Dedifferentiated amniotic fluid mesenchymal stem cell (primary cell): ENCODE data around the gene ZNF613.
"Not testable (repeated sequence)": the region's sequence is repeated elsewhere in the genome, so short reads cannot be mapped to it uniquely, and the experiment has no call there.

Experiments used
- DNase-seq: peaks from one replicate; pipeline ENCODE4 v3.0.0-alpha.2; 2016; ENCODE audit errors: extremely low spot score

Gene ZNF613

DNA sequence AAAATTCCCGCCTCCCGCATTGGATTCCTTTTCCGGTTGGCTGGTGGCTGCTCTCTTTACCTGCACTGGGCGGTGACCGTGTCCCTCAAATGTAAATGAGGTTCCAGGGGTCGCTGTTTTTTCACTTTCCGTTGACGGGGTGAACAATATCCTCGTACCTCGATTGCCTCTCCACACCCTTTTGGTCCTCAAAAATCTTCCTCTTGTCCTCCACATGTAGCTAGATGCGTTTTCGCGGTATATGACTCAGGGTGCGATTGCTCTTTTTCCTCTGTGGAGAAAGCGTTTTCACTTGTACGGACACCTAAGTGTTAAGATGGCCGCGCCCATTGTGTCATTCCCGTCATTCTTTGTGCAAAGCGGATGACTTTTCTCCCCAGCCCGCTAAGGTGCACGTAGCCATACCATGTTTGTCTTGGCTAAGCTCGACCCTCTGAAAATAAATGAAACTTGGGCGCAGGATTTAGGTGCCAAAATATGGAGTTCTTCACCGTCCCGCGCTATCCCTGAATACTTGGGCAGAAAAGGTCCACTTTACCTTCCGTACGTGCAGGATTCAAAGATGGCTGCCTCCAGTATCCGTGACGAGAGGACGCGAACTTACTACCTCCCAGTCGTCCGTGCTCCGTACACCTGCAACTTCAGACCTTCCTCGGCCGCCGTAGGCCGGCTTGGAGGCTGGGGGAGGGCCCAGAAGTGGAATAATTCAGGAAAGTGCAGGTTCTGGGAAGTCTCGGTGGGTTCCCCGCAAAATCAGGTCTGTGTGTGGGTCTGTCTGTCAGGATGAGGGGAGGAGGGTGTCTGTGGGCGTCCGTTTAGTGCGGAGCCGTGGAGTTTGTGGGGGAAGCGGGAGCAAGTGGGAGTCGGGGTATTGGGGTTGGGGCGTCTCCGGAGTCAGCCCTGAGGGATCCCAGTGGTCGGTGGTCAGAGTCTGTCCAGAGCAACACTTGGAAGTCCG, at the start of gene ZNF613:
Gene ZNF613, plus strand, starts transcription at position 689 of the 958 bp plus-strand sequence. CDS start 8,749 bp downstream, outside the sequence.
- peak; percentile 92 for DNase-seq

DNA sequence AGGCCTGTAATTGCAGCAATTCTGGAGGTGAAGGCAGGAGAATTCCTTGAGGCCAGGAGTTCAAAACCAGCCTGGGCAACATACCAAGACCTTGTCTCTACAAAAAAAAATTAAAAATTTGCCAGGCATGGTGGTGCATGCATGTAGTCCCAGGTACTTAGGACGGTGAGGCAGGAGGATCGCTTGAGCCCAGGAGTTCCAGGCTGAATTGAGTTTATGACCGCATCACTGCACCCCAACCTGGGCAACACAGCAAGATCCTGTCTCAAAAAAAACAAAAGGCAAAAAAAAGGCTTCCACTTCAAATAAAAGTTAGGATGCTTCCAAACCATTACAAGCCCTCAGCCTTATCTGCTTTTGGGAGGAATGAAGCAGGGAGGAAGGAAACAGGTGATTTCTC, 44.8 kb upstream of the ZNF613 start:
- no peak for DNase-seq

DNA sequence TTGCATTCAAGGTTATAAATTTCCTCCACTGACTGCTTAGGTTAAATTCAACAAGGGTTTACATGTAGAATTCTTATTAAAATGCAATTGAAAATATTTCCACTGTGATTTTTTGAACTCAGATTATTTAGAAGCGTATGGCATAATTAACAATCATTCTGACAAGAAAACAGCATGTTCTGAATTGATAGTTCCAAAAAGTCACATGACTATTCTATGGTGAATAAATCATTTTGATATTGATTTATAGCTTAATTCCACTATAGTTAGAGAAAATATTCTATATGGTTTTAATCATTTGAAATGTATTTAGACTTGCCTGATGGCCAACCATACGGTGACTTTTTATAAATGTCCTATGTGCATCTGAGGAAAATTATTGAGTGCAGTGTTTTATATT, 42.6 kb upstream of the ZNF613 start:
- no peak for DNase-seq

DNA sequence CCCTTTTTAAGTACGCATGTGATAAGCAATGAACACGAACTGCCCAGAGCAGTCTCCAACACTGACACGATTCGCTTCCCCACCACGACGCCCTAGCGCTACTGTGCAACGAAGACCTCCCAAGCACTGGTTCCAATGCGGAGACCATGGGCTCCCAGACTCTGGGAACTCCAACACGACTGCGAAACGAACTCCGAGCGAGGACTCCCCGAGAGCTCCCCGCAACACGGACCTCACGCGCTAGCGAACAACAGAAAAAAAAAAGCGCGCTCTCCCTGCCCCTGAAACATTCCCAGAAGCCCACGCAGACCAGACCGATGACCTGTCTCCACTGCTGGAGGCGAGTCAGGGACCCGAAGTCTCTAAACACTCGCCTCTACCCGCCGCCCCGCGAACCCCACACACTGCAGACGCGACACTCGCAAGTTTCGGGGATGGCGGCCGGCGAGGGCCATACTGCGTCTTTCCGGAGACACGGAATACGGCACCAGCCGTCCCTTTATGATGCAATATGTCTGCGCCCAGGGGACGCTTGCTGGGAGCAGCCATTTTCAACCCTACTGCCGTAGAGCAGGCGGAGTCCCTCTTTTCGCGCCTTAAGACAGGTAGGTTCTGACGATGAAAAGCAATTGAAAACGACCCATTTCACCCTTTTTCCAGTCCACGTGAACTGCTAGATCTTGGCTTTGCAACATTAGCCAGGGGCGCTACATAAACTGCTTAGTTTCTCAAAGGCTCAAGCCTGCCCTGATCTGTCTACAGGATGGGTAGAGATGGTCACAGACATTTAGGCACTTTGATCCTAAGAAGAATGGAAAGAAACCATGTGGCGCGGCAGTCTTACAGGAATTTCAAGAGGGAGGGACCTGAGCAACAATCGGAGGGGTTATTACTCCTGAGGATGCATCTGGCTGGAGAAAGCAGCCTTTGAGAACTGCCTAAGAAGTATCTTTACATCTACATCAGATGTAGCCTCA, 39.5 kb upstream of the ZNF613 start, which contains the start of gene ZNF577:
Gene ZNF577, minus strand, starts transcription at position 430 of the 977 bp plus-strand sequence. CDS start 7,569 bp downstream, outside the sequence.
- DNase-seq, result peak; percentile 82

DNA sequence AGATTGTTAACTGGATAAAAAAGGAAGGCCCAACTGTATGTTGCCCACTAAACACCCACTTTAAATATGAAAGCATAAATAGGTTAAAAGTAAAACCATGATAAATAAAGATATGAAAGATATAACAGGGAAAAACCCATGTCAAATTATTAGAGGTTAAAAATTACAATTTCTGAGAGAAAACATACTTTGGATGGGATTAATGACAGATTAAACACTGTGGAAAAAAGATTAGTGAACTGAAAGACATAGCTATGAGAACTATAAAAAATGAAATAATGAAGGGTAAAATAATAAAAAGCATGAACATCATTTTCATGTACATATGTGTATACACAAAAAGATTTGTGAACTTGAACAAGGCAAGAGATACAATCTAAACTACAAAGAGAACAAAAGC, 37.3 kb upstream of the ZNF613 start:
- no peak for DNase-seq

DNA sequence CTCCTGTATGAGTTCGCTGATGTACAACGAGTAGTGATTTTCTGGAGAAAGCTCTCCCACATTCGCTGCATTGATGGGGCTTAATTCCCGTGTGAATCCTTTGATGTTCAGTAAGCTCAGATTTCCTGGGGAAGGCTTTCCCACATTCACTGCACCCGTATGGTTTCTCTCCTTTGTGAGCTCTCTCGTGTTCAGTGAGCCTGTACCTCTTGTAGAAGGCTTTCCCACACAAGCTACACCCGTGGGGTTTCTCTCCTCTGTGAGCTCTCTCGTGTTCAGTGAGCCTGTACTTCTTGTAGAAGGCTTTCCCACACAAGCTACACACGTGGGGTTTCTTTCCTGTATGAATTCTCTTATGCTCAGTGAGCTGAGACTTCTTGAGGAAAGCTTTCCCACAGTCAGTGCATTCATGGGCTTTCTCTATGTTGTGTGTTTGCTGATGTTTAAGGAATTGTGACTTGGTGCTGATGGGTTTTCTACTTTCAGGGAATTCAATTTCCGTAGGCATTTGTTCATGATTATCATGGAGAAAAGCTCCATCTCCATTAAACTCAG, 36.0 kb upstream of the ZNF613 start:
- DNase-seq, result no peak

DNA sequence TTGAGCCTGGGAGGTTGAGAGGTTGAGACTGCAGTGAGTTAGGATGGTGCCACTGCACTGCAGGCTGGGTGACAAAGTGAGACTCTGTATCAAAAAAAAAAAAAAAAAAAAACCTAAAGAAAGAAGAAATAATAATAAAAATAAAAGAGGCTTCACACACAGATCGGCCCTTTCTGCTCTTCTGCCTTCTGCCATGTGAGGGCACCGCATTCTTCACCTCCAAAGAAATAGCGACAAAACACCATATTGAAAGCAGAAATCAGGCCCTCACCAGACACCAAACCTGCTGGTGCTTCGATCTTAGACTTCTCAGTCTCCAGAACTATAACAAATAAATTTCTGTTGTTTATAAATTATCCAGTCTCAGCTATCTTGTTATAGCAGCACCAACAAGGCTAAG, 25.4 kb upstream of the ZNF613 start:
- no peak for DNase-seq

DNA sequence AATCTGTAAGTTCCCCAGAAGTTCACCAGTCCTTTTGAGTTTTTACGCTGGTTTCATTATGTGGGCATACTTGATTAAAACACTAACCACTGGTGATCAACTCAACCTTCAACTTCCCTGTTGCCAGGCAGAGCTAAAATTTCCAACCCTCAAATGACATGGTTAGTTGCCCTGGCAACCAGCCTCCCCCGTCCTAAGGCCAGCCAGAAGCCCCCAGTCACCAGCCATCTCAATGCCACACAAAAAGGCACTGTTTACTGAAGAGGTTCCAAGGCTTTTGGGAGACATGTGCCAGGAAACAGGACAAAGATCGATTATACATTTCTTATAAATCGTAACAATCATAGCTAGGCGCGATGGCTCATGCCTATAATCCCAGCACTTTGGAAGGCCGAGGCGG, 24.1 kb upstream of the ZNF613 start:
- no peak for DNase-seq

DNA sequence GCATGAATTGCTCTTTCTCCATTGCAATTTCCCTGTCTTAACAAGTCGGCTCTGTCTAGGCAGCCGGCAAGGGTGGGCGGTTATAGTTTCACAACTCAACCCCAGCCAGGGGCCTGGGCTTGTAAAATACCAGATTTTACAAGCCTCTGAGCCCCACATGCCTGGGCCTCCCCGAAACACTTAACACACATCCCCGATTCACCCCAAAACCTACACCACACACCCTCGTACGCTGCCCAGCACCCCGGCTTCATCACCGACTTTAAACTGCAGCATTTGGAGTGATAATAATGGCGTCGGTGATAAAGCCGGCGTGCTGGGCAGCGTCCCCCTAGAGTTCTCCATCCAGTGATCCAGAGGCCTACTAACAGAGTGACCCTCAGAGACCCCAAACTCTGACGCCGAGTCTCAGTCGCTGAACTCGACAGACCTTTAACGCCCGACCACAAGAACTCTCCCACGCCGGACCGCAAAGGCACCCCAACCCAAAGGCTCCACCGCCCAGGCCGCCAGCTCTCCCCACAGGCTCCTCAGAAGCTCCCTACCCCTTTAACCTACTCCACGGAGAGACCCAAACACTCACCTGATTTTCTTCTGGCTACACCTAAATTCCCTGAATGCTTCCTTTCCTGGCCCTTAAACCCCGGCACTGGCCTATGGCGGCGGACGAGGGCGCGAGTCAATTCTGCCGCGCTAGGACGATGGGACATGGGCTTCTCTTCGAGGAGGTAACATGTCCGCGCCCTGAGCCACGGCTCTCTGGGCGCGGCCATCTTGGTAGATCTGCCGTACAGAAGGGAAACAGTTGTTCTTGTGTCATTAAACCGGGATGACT, 22.7 kb upstream of the ZNF613 start, which contains the start of gene ZNF649:
Gene ZNF649, minus strand, starts transcription at position 687 of the 835 bp plus-strand sequence. CDS start 4,910 bp downstream, outside the sequence.
- DNase-seq, result peak; percentile 87

DNA sequence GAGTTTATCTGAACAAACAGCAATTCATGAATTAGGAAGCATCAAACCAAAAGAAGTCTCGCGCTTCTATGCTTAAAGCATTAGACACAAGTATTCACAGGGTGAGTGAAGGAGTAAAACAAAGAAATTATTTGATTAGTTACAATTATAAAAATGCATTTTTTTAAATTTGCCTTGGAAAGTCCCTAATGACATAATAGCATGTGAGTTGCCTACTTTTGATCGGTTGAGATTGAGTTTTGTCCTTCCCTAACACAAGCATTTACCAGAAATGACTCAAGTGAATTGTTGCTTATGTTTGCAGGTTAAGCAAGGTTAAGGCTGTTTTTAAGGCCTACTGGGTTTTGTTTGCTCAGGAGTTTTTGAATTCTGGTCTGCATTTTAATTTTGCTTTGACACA, 22.1 kb upstream of the ZNF613 start:
- no peak for DNase-seq

DNA sequence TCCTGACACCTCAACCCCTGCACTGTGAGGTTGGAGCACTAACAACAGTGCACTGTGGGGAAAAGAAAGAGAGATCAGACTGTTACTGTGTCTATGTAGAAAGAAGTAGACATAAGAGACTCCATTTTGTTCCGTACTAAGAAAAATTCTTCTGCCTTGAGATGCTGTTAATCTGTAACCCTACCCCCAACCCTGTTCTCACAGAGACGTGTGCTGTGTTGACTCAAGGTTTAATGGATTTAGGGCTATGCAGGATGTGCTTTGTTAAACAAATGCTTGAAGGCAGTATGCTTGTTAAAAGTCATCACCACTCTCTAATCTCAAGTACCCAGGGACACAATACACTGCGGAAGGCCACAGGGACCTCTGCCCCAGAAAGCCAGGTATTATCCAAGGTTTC, 21.6 kb upstream of the ZNF613 start:
- DNase-seq, result not testable (repeated sequence)

DNA sequence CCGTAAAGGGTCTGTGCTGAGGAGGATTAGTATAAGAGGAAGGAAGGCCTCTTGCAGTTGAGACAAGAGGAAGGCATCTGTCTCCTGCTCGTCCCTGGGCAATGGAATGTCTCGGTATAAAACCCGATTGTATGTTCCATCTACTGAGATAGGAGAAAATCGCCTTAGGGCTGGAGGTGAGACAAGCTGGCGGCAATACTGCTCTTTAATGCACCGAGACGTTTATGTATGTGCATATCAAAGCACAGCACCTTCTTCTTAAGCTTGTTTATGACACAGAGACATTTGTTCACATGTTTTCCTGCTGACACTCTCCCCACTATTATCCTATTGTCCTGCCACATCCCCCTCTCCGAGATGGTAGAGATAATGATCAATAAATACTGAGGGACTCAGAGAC, 21.2 kb upstream of the ZNF613 start:
- DNase-seq, result not testable (repeated sequence)

DNA sequence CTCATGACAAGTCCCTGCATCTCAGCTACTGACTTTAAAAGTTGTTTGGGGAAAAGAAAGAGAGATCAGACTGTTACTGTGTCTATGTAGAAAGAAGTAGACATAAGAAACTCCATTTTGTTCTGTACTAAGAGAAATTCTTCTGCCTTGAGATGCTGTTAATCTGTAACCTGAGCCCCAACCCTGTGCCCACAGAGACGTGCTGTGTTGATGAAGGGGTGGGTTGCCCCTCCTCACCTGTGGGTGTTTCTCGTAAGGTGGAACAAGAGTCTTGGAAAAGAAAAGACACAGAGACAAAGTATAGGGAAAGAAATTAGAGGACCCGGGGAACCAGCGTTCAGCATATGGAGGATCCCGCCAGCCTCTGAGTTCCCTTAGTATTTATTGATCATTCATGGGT, 19.3 kb upstream of the ZNF613 start:
- DNase-seq, result not testable (repeated sequence)

DNA sequence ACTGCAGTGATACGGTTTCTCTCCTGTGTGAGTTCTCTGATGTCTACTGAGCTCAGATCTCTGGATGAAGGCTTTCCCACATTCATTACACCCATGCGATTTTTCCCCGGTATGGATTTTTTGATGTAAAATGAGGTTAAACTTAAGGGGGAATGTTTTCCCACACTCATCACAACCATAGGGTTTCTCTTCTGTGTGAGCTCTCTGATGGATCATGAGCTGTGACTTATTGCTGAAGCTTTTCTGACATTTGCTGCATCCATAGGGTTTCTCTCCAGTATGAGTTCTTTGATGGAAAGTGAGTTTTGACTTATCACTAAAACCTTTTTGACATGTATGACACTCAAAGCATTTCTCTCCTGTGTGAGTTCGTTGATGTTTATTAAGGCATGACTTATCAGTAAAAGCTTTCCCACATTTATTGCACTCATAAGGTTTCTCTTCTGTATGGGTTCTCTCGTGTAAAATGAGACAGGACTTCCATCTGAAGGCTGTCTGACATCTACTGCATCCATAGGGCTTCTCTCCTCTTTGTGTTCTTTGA, 11.9 kb upstream of the ZNF613 start:
- DNase-seq, result no peak

DNA sequence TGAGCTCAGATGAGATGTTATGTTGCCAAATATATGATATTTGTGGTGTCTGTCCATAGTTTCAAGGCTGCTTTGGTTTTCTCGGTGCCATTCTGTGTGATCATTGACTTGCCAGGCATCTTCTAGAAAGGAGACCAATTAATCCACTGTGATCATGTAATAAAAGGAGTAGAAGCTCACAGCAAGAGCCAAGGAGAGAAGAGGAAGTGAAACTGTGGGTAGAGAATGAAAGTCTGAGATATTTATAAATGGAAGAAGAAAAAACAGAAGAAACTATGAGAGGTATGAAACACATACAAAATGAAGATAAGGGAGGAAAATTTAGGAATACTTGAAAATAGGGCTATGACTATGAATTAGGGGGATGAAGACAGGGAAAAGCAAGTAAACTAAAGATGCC, 11.1 kb upstream of the ZNF613 start:
- DNase-seq, result no peak

DNA sequence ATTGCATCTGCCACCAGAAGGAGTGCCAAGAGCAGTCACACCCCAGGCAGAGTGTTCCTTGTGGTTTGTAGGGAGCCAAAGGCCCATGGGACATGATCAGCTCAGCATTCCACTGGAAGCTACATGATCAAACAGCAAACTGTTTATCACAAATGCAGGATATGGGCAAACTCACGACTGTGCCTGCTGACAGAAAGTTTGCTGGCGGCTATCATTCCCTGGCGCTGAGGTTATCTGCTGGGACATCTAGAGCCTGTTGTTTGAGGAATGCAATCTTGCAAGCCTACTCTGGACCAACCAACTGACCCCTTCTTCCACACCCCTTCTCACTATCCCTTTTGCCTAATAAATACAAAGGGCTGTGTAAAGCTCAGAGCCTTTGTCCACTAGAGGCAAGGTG, 7.7 kb upstream of the ZNF613 start:
- no peak for DNase-seq

DNA sequence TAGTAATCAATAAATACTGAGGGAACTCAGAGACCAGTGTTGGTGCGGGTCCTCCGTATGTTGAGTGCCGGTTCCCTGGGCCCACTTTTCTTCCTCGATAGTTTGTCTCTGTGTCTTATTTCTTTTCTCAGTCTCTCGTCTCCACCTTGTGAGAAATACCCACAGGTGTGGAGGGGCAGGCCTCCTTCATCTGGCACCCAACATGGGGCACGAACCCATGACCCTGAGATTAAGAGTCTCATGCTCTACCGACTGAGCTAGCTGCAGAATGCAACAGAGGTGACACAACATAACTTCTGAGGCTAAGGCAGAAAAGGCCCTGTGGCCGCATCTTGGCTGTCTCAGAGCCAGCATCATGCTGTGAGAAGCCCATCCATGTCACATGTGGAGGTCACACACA, 5.3 kb upstream of the ZNF613 start:
- no peak for DNase-seq

DNA sequence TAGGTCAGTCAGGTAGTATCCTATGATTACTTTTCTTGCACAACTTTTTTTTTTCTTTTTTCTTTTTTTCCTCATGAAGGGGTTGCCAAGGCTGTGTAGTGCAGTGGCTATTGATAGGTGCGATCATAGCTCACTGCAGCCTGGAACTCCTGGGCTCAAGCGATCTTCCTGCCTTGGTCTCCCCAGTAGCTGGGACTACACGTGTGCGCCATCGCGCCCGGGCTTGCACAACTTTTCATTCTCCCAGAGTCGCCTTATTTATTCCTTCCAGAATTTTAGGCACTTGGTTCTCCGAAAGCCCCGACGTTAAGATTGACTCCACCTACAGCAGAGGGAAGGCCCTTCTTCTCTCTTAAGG, 867 bp upstream of the ZNF613 start:
- DNase-seq, result no peak

DNA sequence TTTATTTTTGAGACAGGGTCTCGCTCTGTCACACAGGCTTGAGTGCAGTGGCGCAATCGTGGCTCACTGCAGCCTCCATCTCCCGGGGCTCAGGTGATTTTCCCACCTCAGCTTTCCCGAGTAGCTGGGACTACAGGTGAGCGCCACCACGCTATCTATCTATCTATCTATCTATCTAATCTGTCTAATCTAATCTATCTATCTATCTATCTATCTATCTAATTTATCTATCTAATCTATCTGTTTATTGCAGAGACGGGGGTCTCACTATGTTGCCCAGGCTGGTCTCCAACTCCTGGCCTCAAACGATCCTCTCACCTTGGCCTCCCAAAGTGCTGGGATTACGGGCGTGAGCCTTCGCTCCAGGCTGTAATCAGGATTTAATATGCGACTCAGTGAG, 587 bp downstream of the ZNF613 start:
- no peak for DNase-seq

DNA sequence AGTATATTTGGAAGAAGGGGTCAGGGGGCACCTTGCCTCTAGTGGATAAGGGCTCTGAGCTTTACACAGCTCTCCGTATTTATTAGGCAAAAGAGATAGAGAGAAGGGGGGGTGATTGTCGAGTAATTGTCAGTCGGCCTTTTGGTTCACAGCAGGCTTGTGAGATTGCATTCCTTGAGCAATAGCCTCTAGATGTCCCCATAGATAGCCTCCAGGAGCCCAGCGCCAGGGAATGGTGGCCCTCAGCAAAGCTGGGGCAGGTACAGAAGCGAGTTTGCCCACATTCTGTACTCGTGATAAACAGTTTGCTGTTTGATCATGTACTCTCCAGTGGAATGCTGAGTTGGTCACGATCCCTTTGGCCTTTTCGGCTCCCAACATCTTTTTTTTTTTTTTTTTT, 4.6 kb downstream of the ZNF613 start:
- DNase-seq, result no peak

DNA sequence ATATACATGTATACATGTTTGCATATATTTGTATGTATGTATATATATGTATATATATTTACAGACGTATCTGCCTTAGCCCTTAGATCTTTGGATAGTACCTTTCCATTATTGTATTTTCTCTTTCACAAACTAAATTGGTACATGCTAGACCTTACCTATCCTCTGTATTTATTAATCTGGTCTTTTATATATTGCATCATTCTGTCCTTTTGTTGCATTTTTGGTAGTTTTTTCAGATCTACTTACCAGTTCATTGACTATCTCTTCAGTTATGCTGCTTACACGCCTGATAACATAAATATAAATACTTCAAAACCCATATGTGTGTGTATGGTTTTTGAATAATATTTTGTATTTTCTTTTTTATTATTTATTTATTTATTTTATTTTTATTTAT, 11.7 kb downstream of the ZNF613 start:
- DNase-seq, result no peak
